ENCODE results near the gene CACNB2. TPM values are rescaled to one million over a fixed set of nuclear protein-coding genes. Genes with fewer than 3 reads are reported as not detected.
"Not testable (repeated sequence)": the region's sequence is repeated elsewhere in the genome, so short reads cannot be mapped to it uniquely, and the experiment has no call there.

CACNB2 gene
- total RNA-seq, 1 experiment from 2014 or later = not detected

GRCh38 chr10:18194634-18195033, 54.4 kb downstream of the CACNB2 start:
- in situ Hi-C loops (cut with HindIII; ENCODE audit: low sequenced_read_pairs) = no loop called here
- no peak for DNase-seq (ENCODE audit: low spot score)

- DNase-seq (ENCODE audit: low spot score) = peak; percentile 35
Observed at GRCh38 chr10:18195060-18195799, 55.0 kb downstream of the CACNB2 start.

GRCh38 chr10:18196806-18197550, 56.8 kb downstream of the CACNB2 start:
- no peak for DNase-seq (ENCODE audit: low spot score)
- in situ Hi-C loops (cut with HindIII; ENCODE audit: low sequenced_read_pairs) = no loop called here

More at GRCh38 chr10:18195060-18195799, 55.0 kb downstream of the CACNB2 start:
- in situ Hi-C loops (cut with HindIII; ENCODE audit: low sequenced_read_pairs) = no loop called here

GRCh38 chr10:18197706-18198105, 57.5 kb downstream of the CACNB2 start:
- no peak for DNase-seq (ENCODE audit: low spot score)
- in situ Hi-C loops (cut with HindIII; ENCODE audit: low sequenced_read_pairs) = no loop called here

GRCh38 chr10:18201877-18202276, 61.7 kb downstream of the CACNB2 start:
- in situ Hi-C loops (cut with HindIII; ENCODE audit: low sequenced_read_pairs) = loop anchor here (25.0 kb wide), 1 partner anchor 315 kb away; no protein-coding TSS in a partner anchor

GRCh38 chr10:18202680-18203460, 62.6 kb downstream of the CACNB2 start:
- in situ Hi-C loops (cut with HindIII; ENCODE audit: low sequenced_read_pairs) = loop anchor here (25.0 kb wide), 1 partner anchor 316 kb away; no protein-coding TSS in a partner anchor

More at GRCh38 chr10:18201877-18202276, 61.7 kb downstream of the CACNB2 start:
- no peak for DNase-seq (ENCODE audit: low spot score)

GRCh38 chr10:18203471-18203870, 63.2 kb downstream of the CACNB2 start:
- in situ Hi-C loops (cut with HindIII; ENCODE audit: low sequenced_read_pairs) = loop anchor here (25.0 kb wide), 1 partner anchor 316 kb away; no protein-coding TSS in a partner anchor
- no peak for DNase-seq (ENCODE audit: low spot score)

More at GRCh38 chr10:18202680-18203460, 62.6 kb downstream of the CACNB2 start:
- DNase-seq (ENCODE audit: low spot score) = no peak

GRCh38 chr10:18204039-18204835, 64.0 kb downstream of the CACNB2 start:
- no peak for DNase-seq (ENCODE audit: low spot score)
- in situ Hi-C loops (cut with HindIII; ENCODE audit: low sequenced_read_pairs) = loop anchor here (25.0 kb wide), 1 partner anchor 317 kb away; no protein-coding TSS in a partner anchor

- no peak for DNase-seq (ENCODE audit: low spot score)
- in situ Hi-C loops (cut with HindIII; ENCODE audit: low sequenced_read_pairs) = loop anchor here (25.0 kb wide), 1 partner anchor 318 kb away; no protein-coding TSS in a partner anchor
Observed at GRCh38 chr10:18205098-18205834, 65.0 kb downstream of the CACNB2 start.

- DNase-seq (ENCODE audit: low spot score) = not testable (repeated sequence)
- in situ Hi-C loops (cut with HindIII; ENCODE audit: low sequenced_read_pairs) = loop anchor here (25.0 kb wide), 1 partner anchor 321 kb away; no protein-coding TSS in a partner anchor
Observed at GRCh38 chr10:18208186-18208585, 68.0 kb downstream of the CACNB2 start.

- in situ Hi-C loops (cut with HindIII; ENCODE audit: low sequenced_read_pairs) = loop anchor here (25.0 kb wide), 1 partner anchor 322 kb away; no protein-coding TSS in a partner anchor
Observed at GRCh38 chr10:18209241-18209640, 69.0 kb downstream of the CACNB2 start.

GRCh38 chr10:18210711-18211110, 70.5 kb downstream of the CACNB2 start:
- DNase-seq (ENCODE audit: low spot score) = no peak
- in situ Hi-C loops (cut with HindIII; ENCODE audit: low sequenced_read_pairs) = loop anchor here (25.0 kb wide), 1 partner anchor 323 kb away; no protein-coding TSS in a partner anchor

More at GRCh38 chr10:18209241-18209640, 69.0 kb downstream of the CACNB2 start:
- no peak for DNase-seq (ENCODE audit: low spot score)

GRCh38 chr10:18211862-18212261, 71.6 kb downstream of the CACNB2 start:
- no peak for DNase-seq (ENCODE audit: low spot score)
- in situ Hi-C loops (cut with HindIII; ENCODE audit: low sequenced_read_pairs) = loop anchor here (25.0 kb wide), 1 partner anchor 325 kb away; no protein-coding TSS in a partner anchor

GRCh38 chr10:18213271-18213670, 73.0 kb downstream of the CACNB2 start:
- DNase-seq (ENCODE audit: low spot score) = no peak
- in situ Hi-C loops (cut with HindIII; ENCODE audit: low sequenced_read_pairs) = loop anchor here (25.0 kb wide), 1 partner anchor 326 kb away; no protein-coding TSS in a partner anchor

GRCh38 chr10:18214691-18215563, 74.7 kb downstream of the CACNB2 start:
- in situ Hi-C loops (cut with HindIII; ENCODE audit: low sequenced_read_pairs) = loop anchor here (25.0 kb wide), 1 partner anchor 328 kb away; no protein-coding TSS in a partner anchor

GRCh38 chr10:18216482-18216881, 76.3 kb downstream of the CACNB2 start:
- in situ Hi-C loops (cut with HindIII; ENCODE audit: low sequenced_read_pairs) = loop anchor here (25.0 kb wide), 1 partner anchor 329 kb away; no protein-coding TSS in a partner anchor
- DNase-seq (ENCODE audit: low spot score) = peak; percentile 62

More at GRCh38 chr10:18214691-18215563, 74.7 kb downstream of the CACNB2 start:
- DNase-seq (ENCODE audit: low spot score) = peak; percentile 82

Data from G401 (cell line).